Breast epithelium (tissue), 3 donors: ENCODE data around the gene PPP4R1.

Experiments used
- POLR2A ChIP-seq: fragments of 450-650 bp; IDR thresholded peaks from one replicate; pipeline ENCODE4 v1.6.1; 2016; ENCODE audit warnings: antibody characterized with exemption, mild to moderate bottlenecking, moderate library complexity
- TF ChIP-seq, protein P1 (sequence below), 3 donors: fragments of 450-650 bp; IDR thresholded peaks; one replicate each; pipeline ENCODE4 v1.5.1; 2016 to 2017; ENCODE audit warnings: antibody characterized with exemption in 3 of 3, mild to moderate bottlenecking in 3 of 3, moderate library complexity in 3 of 3

DNA sequence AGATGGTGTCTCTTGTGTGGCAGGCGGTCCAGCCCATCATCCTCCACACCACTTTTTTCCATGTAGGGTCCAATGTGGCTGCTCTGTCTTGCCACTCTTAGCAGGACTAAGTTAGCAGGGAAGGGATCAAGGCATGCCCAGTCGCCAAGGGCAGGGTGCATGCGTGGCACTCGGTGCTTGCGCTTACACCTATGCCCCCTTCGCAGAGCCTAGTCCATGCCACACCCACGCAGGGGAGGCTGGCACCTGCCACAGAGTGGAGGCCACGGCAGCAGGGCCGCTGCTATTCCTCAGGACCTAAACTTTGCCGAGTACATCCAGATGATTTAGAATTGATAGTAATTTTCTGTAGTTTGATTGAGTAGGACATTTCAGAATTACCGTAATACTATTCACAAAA is 79.5 kb downstream of the PPP4R1 start:
- TF ChIP-seq, protein P1, sequence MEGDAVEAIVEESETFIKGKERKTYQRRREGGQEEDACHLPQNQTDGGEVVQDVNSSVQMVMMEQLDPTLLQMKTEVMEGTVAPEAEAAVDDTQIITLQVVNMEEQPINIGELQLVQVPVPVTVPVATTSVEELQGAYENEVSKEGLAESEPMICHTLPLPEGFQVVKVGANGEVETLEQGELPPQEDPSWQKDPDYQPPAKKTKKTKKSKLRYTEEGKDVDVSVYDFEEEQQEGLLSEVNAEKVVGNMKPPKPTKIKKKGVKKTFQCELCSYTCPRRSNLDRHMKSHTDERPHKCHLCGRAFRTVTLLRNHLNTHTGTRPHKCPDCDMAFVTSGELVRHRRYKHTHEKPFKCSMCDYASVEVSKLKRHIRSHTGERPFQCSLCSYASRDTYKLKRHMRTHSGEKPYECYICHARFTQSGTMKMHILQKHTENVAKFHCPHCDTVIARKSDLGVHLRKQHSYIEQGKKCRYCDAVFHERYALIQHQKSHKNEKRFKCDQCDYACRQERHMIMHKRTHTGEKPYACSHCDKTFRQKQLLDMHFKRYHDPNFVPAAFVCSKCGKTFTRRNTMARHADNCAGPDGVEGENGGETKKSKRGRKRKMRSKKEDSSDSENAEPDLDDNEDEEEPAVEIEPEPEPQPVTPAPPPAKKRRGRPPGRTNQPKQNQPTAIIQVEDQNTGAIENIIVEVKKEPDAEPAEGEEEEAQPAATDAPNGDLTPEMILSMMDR (IDR thresholded peaks at IDR 0.05): no peak
- no peak for TF ChIP-seq POLR2A
